Heart left ventricle (tissue), 13 donors: Measurements from ENCODE around the gene CBLN1.

Experiments used
- POLR2A ChIP-seq, 2 donors: fragments of 450-650 bp; IDR thresholded peaks; one replicate each; pipeline ENCODE4 v1.6.1; 2017; ENCODE audit warnings: antibody characterized with exemption in 2 of 2, mild to moderate bottlenecking in 2 of 2, moderate library complexity in 2 of 2
- TF ChIP-seq, protein P1 (sequence below), 12 donors: fragments of 200-600 bp; sonication (generic) in 4 of 12; IDR thresholded peaks; one replicate each; pipeline versions ENCODE4 v1.5.0 to v1.8.0; 2018 to 2022; ENCODE audit warnings: antibody characterized with exemption in 12 of 12, mild to moderate bottlenecking in 5 of 12
- donor health status: ischemic (EF 13 %, LVEDD 7.1; RV severe dilation, severe dysfunction).
- donor health status: DM: no; HTN: yes; CAD: no.
- donor health status: DM: no; HTN: no; CAD: no.
- donor health status: ischemic (EF 25% LVEDD 6.9; RV normal size, moderate dysfunction).
- donor health status: ischemic (EF 25% LVEDD 5.7; RV mildly dilated, moderate dysfunction).
- donor health status: ischemic (EF 35%, LVEDD 5.7; RV mildly dilated, moderate dysfunction).
- donor health status: nonischemic (EF 11% LVEDD 7.7; RV severe dilation, severe dysfunction).
- donor health status: DM: yes; HTN: yes; CAD: no.
- donor health status: PGD.
- donor health status: ischemic (EF 29% LVEDD 5.4; RV normal size, mild dysfunction).
- donor health status: nonischemic (EF 23%, LVEDD 6.1; RV moderate dilation, normal function).

GRCh38 chr16:49277766-49278566, 3.7 kb downstream of the CBLN1 start:
- TF ChIP-seq, protein P1, sequence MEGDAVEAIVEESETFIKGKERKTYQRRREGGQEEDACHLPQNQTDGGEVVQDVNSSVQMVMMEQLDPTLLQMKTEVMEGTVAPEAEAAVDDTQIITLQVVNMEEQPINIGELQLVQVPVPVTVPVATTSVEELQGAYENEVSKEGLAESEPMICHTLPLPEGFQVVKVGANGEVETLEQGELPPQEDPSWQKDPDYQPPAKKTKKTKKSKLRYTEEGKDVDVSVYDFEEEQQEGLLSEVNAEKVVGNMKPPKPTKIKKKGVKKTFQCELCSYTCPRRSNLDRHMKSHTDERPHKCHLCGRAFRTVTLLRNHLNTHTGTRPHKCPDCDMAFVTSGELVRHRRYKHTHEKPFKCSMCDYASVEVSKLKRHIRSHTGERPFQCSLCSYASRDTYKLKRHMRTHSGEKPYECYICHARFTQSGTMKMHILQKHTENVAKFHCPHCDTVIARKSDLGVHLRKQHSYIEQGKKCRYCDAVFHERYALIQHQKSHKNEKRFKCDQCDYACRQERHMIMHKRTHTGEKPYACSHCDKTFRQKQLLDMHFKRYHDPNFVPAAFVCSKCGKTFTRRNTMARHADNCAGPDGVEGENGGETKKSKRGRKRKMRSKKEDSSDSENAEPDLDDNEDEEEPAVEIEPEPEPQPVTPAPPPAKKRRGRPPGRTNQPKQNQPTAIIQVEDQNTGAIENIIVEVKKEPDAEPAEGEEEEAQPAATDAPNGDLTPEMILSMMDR (IDR thresholded peaks at IDR 0.05): no peak
- TF ChIP-seq POLR2A (IDR thresholded peaks at IDR 0.05): no peak
